HTR-8/SVneo (cell line): ENCODE data around the gene FHIP2A.
"Not testable (repeated sequence)": the region's sequence is repeated elsewhere in the genome, so short reads cannot be mapped to it uniquely, and the experiment has no call there.

Source experiments
- DNase-seq: peaks from one replicate; pipeline ENCODE4 v3.0.0; 2011; ENCODE audit warnings: low spot score, mixed read lengths; ENCODE audit not compliant: insufficient read length
- FAIRE-seq: peaks from 2 replicates; lab custom pipeline; 2011; peaks lifted over from hg19 to GRCh38; lab: Jason Lieb, UNC

The FHIP2A gene

DNA sequence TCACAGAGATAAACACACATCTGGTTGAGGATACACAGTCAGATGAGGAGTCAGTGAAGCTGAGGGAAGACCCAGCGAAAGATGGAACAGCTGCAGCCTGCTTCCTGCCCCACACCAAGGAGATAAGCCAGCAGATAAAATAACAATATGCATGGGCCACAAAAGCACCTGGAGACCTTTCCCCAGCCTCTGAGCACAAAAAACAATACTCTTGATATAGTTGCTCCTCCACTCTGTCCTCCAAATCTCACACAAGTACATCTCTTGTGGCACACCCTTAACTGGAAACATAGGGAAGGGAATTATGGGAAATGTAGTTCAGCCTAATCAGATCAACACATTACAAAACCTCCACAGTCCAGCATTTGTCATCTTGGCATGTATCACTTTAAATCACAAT, 9.7 kb upstream of the FHIP2A start:
- no peak for FAIRE-seq
- no peak for DNase-seq

DNA sequence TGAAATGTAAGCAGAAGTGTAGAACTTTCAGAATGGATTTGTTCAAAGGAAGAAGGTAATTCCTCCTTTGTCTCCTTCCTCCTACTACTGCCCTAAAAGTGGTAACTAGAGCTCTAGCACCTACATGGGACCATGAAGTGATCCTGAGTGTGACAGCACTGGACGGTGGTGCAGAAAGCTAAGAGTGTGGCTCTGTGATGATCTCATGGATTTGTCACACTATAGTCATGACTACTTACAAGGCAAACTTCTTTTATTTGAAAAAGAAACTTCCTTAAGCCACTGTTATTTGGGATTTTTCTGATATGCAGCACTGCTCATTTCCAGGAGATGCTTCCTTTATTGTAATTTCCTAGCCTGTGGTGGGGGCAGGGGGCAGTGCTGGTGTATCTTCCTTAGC, 5.8 kb upstream of the FHIP2A start:
- no peak for FAIRE-seq
- DNase-seq: no peak

DNA sequence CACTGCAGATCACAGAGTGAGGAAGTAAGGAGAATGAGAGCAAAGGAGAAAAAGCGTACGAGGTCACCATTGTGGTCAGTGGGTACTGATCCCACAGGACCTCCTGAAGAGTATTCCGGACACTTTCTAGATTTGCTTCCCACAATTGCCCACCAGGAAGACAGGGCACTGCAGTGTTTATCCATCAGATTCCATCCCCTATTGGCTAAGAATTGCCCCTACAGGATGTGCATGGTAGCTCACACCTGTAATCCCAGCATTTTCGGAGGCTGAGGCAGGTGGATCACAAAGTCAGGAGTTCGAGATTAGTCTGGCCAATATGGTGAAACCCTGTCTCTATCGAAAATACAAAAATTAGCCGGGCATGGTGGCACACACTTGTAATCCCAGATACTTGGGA, 5.3 kb upstream of the FHIP2A start:
- FAIRE-seq (no peak), DNase-seq (no peak)

DNA sequence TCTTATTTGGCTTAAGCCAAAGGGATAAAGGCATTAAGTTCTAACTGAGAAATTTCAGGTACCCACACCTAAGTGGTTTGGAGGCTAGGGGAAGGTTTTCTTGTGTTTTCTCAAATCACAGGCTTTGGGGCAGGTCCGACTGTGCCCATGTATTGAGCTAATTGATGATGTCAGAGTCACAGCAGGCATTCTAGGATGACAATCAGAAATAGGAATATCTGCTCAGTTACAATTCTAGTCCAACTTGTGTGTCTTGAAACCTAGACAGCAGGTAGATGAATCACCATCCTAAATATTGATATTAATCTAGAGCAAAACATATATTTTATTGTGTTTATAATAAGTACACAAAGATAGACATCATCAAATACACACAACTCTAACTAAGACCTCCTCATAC, 2.3 kb upstream of the FHIP2A start:
- no peak for FAIRE-seq

DNA sequence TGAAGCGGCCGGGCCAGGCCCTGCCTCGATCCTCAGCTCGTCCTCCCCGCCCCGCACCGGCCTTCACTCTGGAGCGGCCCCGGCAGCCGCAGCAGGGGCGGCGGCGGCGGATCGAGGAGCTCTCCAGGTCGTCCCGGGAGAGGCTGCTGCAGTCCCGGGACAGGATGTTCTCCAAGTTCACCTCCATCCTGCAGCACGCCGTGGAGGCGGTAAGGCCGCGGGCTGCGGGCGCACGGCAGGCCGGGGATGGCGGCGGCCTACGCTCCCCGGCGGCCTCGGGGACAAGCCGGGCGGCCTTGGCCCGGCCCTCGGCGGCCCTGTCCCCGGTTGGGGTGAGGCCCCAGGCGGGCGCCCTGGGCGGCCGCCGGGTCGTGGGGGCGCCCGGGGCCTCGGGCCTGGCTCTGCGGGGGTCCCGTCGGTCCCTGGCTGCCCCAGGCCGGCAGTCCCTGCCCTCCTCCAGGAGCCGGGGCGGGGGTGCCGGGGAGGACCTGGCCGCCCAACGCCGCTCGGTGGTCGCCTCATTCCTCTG, 399 bp downstream of the FHIP2A start:
- DNase-seq (no peak), FAIRE-seq (no peak)

More for the DNA sequence above, 2.3 kb upstream of the FHIP2A start:
- no peak for DNase-seq

DNA sequence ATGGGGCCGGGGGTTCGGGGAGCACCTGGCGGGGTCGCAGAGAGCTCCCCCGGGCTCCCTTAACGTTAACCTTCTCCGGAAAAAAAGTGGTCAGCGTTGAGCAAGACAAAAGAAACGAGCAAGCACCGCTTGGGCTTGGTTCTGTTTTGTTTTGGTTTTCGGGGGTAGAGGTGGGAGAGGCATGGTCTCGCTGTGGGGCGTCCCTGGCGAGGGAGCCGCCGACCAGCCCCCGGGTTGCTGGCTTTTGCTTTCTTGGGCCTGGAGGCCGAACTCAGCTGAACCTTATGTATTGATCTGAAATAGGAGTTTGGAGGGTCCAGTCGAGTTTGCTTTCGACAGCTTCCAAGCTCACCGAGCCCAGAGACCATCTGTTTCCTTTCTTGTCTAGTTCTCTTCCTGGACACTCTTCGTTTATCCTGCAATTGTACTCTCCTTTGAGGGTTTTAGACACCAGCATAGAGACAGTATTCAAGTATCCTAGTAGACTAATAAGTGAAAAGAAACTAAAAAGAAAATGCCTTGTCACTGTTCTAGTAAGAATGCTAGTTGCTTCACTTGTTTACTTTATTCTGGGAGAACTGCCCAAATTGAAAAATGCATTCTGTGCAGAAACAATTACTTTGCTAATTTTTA, 980 bp downstream of the FHIP2A start:
- FAIRE-seq: no peak
- DNase-seq: no peak

DNA sequence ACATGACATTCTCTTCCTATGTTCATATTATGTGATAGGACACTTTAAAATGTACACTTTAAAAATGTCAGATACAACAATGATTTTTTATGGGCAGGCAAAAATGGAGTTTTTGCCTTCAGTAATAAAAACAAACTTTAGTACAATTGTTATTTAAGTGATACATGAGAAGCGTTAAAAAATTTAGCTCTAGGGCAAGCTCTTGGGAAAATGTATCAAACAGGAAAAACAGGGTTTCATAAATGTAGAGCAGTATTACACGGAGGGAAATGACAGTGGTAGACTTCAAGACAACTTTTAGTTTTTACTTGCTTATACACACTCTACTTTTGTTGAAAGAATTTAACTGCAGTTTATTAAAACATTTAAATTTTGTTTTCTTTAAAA, 1.5 kb downstream of the FHIP2A start:
- FAIRE-seq (no peak), DNase-seq (no peak)

DNA sequence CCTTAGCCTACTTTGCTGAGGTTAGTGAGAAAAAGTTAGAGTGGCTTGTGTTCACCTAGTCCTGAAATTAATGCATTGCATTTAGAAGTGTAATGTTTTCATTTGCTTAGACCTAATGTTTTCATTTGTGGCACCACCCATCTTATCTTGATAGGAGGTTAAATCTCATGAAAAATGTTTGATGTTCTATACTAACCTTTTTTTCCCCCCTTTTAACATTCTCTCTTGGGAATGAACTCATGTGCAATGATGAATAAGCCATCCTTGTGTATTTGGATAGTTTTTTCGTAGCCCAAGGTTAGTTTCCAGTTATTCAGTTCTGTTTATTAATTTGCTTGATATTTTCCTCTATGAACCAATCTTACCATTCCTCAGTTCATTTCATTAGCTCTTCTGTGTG, 2.8 kb downstream of the FHIP2A start:
- DNase-seq: no peak
- no peak for FAIRE-seq

DNA sequence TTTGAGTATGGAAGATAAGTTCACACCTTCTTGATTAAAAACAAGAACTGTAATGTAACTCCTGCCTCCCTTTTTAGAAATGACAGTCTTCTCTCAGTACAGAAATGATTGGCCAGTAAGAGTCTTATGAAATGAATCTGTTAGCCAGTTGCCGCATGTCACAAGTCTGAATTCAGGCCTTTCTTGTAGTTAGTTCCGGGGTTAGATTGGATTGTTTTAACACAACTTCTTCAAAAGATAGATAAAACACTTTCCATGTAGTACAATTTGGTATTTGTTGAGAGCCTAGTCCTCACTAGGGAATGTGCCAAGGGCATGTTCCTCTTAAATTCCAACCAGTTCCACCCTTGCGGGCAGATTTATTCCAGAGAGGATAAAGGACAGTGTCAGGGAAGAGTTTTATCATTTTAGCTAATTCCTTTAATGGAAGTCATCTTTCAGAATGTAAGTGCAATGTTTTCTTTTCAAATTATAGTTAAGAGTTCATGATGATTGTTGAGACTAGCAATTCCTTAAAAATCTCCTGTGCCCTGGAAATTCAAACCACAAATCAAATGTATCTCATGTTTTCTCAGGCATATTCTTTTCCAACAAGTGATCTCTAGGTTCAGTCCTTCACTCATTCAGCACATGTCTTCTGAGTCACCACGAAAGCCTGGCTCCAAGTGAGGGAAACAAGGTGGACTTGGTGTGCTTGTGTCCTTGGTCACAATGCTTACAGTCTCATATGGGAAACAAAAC, 4.1 kb downstream of the FHIP2A start:
- DNase-seq (no peak), FAIRE-seq (no peak)

DNA sequence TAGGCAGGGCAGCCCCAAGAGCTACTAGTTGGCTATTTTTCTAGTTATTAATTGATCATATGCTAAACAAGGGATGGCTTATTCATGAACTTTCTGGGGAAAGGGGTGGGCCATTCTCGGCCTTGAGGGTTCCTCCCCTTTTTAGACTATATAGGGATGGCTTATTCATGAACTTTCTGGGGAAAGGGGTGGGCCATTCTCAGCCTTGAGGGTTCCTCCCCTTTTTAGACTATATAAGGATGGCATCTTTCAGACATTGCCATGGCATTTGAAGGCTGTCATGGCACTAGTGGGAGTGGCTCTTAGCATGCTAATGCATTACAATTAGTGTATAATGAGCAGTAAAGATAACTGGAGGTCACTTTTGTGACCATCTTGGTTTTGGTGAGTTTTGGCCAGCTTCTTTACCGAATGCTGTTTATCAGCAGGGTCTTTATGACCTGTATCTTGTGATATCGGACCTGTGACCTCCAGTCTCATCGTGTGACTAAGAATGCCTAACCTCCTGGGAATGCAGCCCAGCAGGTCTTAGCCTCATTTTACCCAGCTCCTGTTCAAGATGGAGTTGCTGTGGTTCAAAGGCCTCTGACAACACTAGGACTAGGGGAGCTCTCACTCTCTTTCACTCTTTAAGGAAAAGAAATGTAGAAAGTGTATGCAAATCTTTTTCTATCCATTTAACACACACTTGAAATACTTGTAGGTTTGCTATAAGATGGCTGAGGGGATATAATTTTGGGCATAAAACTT, 7.8 kb downstream of the FHIP2A start:
- DNase-seq (no peak), FAIRE-seq (no peak)

DNA sequence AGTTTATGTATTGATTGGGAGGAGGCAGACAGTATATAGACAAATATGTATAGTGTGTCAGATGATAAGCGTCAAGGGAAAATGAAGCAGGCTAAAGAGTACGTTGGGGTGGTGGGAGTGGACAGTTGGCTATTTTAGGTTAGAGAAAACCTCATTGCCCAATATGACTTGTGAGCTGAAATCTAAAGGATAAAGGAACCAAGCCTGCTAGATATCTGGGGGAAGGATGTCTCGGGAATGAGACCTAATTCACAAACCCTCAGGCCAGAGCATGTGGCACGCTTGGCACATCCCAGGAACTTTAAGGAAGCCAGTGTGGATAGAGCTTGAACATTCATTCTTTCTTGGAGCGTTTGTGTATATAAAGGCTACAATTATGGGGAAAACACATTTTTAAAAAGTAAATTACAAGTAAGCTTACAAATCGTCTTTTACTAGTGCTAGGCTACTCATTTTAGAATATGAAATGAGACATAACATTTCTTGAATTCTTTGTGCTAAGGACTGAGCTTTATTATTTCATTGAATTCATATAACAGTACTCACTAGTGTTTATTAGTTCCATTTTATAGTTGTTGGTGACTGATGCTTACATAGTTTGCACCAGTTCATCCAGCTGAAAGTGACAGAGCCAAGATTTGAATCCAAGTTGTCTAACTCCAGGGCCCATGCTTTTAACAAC, 9.7 kb downstream of the FHIP2A start:
- DNase-seq (no peak), FAIRE-seq (no peak)

DNA sequence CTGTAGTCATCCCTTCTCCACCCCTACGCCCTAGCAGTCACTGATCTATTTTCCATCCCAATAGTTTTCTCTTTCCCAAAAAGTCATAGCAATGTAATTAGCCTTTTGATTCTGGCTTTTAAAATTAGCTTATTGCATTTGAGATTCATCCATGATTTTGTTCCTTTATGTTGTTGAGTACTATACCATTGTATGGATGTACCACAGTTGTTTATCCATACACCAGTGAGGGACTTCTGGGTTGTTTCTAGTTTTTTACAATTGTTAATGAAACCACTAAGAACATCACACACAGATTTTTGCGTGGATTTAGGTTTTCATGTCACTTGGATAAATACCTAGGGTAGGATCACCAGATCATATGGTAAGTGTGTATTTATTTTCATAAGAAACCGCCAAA, 16.1 kb downstream of the FHIP2A start:
- DNase-seq (no peak), FAIRE-seq (no peak)

DNA sequence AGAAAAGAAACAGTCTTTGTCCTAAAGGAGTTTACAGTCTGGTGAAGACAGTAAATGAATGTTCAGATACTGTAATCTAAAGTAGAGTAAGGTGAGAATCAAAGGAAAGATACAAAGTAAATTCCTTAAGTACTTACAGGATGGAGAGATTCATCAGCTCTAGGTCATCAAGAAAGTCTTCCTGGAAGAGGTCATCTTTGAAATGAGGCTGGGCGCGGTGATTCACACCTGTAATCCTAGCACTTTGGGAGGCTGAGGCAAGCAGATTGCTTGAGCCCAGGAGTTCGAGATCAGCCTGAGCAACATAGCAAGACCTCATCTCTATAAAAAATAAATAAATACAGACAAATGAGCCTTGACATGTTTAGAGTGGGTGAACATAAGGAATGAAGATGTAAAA, 18.3 kb downstream of the FHIP2A start:
- DNase-seq (no peak), FAIRE-seq (no peak)

DNA sequence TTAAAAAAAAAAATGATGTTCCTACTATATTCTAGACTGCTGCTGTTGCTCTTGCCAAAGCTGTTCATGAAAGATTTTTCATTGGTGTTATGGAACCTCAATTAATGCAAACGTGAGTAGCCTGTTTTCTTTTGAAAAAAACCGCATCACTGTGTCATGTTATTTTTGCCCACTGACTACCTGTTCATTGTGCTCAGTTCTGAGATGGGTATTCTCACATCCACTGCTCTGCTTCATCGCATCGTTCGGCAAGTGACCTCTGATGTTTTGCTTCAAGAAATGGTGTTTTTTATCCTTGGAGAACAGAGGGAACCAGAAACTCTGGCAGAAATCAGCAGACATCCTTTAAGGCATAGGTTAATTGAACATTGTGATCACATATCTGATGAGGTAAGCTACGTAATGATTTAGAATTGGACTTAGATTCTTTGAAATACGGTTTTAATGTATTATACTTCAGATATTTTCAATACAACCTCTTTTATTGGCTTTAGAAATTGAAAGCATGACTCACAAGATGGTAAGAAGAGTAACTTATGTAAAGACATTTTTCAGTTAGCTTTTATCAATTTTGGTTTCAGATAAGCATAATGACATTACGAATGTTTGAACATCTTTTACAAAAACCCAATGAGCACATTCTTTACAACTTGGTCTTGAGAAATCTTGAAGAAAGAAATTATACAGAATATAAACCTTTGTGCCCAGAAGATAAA, 24.6 kb downstream of the FHIP2A start:
- FAIRE-seq (no peak), DNase-seq (no peak)

DNA sequence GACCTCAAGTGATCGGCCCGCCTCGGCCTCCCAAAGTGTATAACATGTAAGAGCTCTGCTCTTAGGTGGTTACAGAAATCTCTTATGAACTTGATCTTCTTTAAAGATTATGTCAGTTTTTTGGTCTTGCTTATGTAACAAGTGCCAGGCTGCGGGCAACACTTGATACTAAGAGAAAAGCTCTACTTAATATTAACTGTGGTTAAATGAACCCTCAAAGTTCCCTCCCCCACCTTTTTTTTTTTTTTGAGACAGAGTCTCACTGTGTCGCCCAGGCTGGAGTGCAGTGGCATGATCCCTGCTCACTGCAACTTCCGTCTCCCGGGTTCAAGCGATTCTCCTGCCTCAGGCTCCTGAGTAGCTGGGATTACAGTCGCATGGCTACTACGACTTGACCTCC, 25.9 kb downstream of the FHIP2A start:
- not testable (repeated sequence) for DNase-seq, FAIRE-seq

DNA sequence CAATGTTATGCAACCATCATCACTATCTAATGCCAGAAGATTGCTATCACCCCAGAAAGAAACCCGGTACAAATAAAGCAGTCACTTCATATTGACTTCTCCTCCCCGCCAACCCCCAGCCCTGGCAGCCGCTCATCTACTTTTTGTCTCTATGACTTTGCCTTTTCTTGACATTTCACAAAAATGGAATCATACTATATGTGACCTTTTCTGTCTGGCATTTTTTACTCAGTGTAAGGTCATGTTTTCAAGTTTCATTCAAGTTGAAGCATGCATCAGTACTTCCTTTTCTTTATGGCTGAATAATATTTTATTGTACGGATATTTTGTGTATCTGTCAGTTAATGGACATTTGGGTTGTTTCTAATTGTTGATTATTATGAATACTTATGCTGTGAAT, 28.1 kb downstream of the FHIP2A start:
- FAIRE-seq (no peak), DNase-seq (no peak)

DNA sequence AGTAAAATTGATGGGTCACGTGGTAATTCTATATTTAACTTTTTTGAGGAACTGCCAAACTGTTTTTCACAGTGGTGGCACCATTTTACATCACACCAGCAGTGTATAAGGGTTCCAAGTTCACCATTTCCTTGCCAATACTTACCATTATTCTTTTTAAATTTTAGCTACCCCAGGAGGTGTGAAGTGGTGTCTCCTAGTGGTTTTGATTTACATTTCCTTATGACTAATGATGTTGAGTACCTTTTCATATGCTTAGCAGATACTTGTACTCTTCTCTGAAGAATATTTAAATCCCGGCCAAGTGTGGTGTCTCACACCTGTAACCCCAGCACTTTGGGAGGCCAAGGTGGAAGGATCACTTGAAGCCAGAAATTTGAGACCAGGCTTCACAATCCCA, 28.5 kb downstream of the FHIP2A start:
- FAIRE-seq: no peak

DNA sequence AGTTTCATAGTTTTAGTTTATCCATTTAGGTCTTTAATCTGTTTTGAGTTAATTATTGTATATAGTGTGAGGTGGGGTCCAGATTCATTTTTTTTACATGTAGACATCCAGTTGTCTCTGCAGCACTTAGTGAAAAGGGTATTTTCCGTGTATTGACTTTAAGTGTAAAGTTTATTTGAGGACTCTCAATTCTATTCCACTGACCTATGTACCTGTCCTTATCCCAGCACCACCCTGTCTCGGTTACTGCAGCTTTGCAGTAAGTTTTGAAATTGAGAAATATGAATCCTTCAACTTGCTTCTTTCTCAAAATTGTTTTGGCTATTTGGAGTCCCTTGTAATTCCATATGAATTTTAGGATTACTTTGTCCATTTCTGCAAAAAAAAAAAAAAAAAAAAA, 29.8 kb downstream of the FHIP2A start:
- no peak for DNase-seq
- FAIRE-seq: no peak

More for the DNA sequence above, 28.5 kb downstream of the FHIP2A start:
- no peak for DNase-seq

DNA sequence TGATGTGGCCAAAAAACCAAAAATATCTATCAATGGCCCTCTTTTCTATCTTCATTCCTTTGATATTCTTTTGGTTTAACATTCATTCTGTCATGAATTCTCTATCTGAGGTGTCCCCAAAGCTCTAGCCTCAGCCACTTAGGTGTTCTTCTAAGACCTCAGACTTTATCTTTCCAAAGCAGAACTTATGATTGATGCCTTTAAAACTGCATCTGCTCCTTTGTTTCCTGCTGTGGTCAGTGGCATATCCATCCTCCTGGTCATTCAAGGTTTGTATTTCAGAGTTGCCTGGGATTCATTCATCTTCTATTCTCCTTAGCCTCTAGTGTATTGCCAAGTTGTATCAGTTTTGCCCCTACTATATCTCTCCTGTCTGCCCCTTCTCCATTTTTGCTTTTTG, 30.6 kb downstream of the FHIP2A start:
- DNase-seq (no peak), FAIRE-seq (no peak)

DNA sequence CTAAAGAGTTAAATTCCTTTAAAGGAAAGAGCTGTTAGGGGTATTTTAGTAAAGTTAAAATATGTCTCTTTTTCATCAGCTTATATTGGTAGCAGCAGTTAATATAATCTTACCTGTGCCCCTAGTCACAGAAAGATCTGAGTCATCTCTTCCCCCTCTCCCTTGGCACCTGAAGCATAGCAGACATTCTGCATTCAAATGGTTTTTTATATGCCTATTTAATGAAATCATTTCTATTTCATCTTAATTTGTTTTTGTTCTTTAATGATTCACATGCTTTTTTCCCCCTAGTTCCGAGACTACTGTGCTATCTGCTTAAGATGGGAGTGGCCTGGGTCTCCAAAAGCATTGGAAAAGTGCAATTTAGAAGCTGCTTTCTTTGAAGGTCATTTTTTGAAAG, 33.3 kb downstream of the FHIP2A start:
- DNase-seq (no peak), FAIRE-seq (no peak)
